Neural progenitor cell (in vitro differentiated cells): ENCODE measurements around the gene TRABD2A.

Experiments
- CTCF ChIP-seq: fragments of 200-600 bp; sonication (generic); IDR thresholded peaks from 2 replicates; pipeline ENCODE4 v1.5.1; 2017; ENCODE audit warnings: antibody characterized with exemption, mild to moderate bottlenecking
- EZH2 ChIP-seq: fragments of 200-600 bp; sonication (generic); IDR thresholded peaks from 2 replicates; pipeline ENCODE4 v1.6.1; 2017; ENCODE audit warnings: antibody characterized with exemption, mild to moderate bottlenecking, moderate library complexity
- EZH2phosphoT487 ChIP-seq: fragments of 200-600 bp; sonication (generic); IDR thresholded peaks from 2 replicates; pipeline ENCODE4 v1.6.1; 2017; ENCODE audit warnings: antibody characterized with exemption

- TF ChIP-seq EZH2phosphoT487 (no peak), CTCF (no peak), EZH2 (no peak)
Measured at GRCh38 chr2:84811839-84812431, 68.9 kb downstream of the TRABD2A start.
